Neural progenitor cell (in vitro differentiated cells): Measurements from ENCODE around the gene RREB1.

Experiments
- CTCF ChIP-seq: fragments of 200-600 bp; sonication (generic); IDR thresholded peaks from 2 replicates; pipeline ENCODE4 v1.5.1; 2017; ENCODE audit warnings: antibody characterized with exemption, mild to moderate bottlenecking
- EZH2 ChIP-seq: fragments of 200-600 bp; sonication (generic); IDR thresholded peaks from 2 replicates; pipeline ENCODE4 v1.6.1; 2017; ENCODE audit warnings: antibody characterized with exemption, mild to moderate bottlenecking, moderate library complexity
- EZH2phosphoT487 ChIP-seq: fragments of 200-600 bp; sonication (generic); IDR thresholded peaks from 2 replicates; pipeline ENCODE4 v1.6.1; 2017; ENCODE audit warnings: antibody characterized with exemption

- TF ChIP-seq EZH2 (no peak), CTCF (no peak), EZH2phosphoT487 (no peak)
Measured at GRCh38 chr6:7276199-7276524, 168.4 kb downstream of the RREB1 start.
